ENCODE data around the gene SPDYE18. TPM values are rescaled to one million over a fixed set of nuclear protein-coding genes. Genes with fewer than 3 reads are reported as not detected.
"Not testable (repeated sequence)": the region's sequence is repeated elsewhere in the genome, so short reads cannot be mapped to it uniquely, and the experiment has no call there.

Gene SPDYE18
- total RNA-seq, 2 experiments from 2014 or later: 0.33 to 0.48 TPM

DNA sequence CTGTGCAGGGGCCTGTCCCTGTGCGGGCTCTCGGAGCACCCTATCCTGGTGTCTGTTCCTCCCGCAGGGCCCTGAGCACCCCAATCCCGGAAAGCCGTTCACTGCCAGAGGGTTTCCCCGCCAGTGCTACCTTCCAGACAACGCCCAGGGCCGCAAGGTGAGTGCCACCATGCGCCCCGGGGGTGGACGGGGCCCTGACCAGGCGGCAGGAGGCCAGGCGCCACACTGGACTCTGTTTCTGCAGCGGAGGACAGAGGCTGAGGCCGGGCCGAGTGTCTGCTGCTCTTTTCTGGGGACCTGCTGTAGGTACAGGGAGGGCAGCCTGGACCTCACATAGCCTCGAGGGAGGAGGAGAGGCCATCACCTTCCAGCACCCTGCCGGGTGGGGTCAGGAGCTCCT, 58.2 kb downstream of the SPDYE18 start:
- H3K9me3 Mint-ChIP-seq (ENCODE audit: low read depth); ATAC-seq: not testable (repeated sequence)

DNA sequence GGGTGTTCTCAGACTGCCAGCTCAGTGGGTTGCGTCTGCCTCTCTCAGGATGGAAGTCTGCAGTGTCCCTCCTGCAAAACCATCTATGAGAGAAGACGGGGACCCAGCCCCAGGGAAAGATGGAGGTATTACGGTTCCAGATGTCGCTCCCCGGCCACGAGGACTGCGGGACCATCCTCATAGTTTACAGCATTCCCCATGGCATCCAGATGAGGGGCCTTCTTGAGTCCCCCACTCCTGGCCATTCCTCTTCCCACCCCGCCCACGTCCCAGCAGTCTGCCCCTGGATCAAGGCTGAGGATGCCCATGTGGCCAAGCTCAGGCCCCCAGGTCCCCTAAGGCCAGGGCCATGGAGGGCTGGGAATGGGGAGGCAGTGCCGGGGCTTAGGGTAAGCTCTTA, 59.1 kb downstream of the SPDYE18 start:
- H3K4me3 Mint-ChIP-seq; DNase-seq; CTCF ChIA-PET; H3K27me3 Mint-ChIP-seq; ATAC-seq; H3K36me3 Mint-ChIP-seq (ENCODE audit: low read depth); H3K4me1 Mint-ChIP-seq; intact Hi-C loops (cut with DNase I, micrococcal nuclease); H3K9me3 Mint-ChIP-seq (ENCODE audit: low read depth); POLR2A ChIA-PET; H3K27ac Mint-ChIP-seq: not testable (repeated sequence)

More for the DNA sequence above, 58.2 kb downstream of the SPDYE18 start:
- DNase-seq; H3K27ac Mint-ChIP-seq; POLR2A ChIA-PET; CTCF ChIA-PET; H3K4me1 Mint-ChIP-seq; H3K4me3 Mint-ChIP-seq; intact Hi-C loops (cut with DNase I, micrococcal nuclease); H3K36me3 Mint-ChIP-seq (ENCODE audit: low read depth); H3K27me3 Mint-ChIP-seq: not testable (repeated sequence)

- POLR2A ChIA-PET; ATAC-seq; H3K36me3 Mint-ChIP-seq (ENCODE audit: low read depth); H3K4me3 Mint-ChIP-seq; H3K27ac Mint-ChIP-seq; H3K9me3 Mint-ChIP-seq (ENCODE audit: low read depth); CTCF ChIA-PET; DNase-seq; H3K27me3 Mint-ChIP-seq; intact Hi-C loops (cut with DNase I, micrococcal nuclease); H3K4me1 Mint-ChIP-seq: not testable (repeated sequence)
Observed at GRCh38 chr7:77002678-77003233, 59.6 kb downstream of the SPDYE18 start.

- H3K9me3 Mint-ChIP-seq (ENCODE audit: low read depth); intact Hi-C loops (cut with DNase I, micrococcal nuclease); H3K27ac Mint-ChIP-seq; ATAC-seq; H3K36me3 Mint-ChIP-seq (ENCODE audit: low read depth); H3K27me3 Mint-ChIP-seq; CTCF ChIA-PET; H3K4me1 Mint-ChIP-seq; H3K4me3 Mint-ChIP-seq; DNase-seq; POLR2A ChIA-PET: not testable (repeated sequence)
Observed at GRCh38 chr7:77002104-77002503, 60.3 kb downstream of the SPDYE18 start.

Other genes starting within 250 kb of the SPDYE18 start
- not detected for gene SPDYE17, start 30.2 kb downstream of the SPDYE18 start, total RNA-seq
- 1 to 10 TPM; 1.2 to 1.7 TPM for gene CCDC146, start 60.1 kb upstream of the SPDYE18 start, total RNA-seq
- gene FGL2, start 137.3 kb upstream of the SPDYE18 start, total RNA-seq: under 1 TPM; 0.16 TPM